ENCODE results near the gene TRIM34. TPM values are rescaled to one million over a fixed set of nuclear protein-coding genes. Genes with fewer than 3 reads are reported as not detected.
A peak's percentile ranks its signal among the peaks of the same experiment; 100 is the strongest.

TRIM34 gene
- total and polyA plus RNA-seq, 10 donors: 9.5 to 21.8 (median 15.2) TPM

GRCh38 chr11:5621580-5621979, 3.2 kb upstream of the TRIM34 start:
- no peak for TF ChIP-seq POLR2AphosphoS5 (IDR thresholded peaks at IDR 0.05)
- no peak for TF ChIP-seq POLR2A (IDR thresholded peaks at IDR 0.05)
- TF ChIP-seq CTCF (IDR thresholded peaks at IDR 0.05 in 8 of 11, conservative IDR thresholded peaks at IDR 0.05 in 3 of 11): no peak
- intact Hi-C loops (cut with DNase I; ENCODE audit: low total_unique reads): loop anchor here (10.0 kb wide), 1 partner anchor 73 kb away; no protein-coding TSS in a partner anchor
- no peaks in the 10 kb centered on the region for H3K9me3 ChIP-seq
- no peak for DNase-seq
- no peak overlapping the region for H3K4me3 ChIP-seq
- peaks cover 4 to 30% (median 24%) of the 10 kb centered on the region in 6 donors for H3K4me1 ChIP-seq
- peak overlapping the region in 1 of 8 donors; percentile 8 for H3K27ac ChIP-seq
- no peaks in the 10 kb centered on the region for H3K27me3 ChIP-seq (replicated peaks in 1 of 7)
- no peaks in the 10 kb centered on the region for H3K36me3 ChIP-seq

DNA sequence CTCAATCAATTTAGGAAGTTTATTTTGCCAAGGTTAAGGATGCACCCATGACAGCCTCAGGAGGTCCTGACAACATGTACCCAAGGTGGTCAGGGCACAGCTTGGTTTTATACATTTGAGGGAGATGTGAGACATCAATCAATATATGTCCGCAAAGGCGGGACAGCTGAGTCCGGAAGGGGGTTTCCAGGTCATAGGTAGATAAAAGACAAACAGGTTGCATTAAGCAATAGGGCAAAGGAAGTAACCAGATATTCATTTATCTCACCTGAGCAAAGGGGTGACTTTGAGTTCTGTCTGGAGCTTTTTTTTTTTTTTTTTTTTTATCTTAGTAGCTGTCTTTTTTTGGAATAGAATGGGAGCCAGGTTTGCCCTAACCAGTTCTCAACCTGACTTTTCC, 2.0 kb upstream of the TRIM34 start:
- WGBS, 5 donors: 95 to 98% (median 97%) methylated on average over 3 of the region's 3 CpGs
- Histone ChIP-seq H3K4me3 (no peak overlapping the region), H3K9me3 (no peaks in the 10 kb centered on the region), H3K27ac (no peak overlapping the region), H3K36me3 (no peaks in the 10 kb centered on the region), H3K4me1 (peaks cover 4 to 41% (median 29%) of the 10 kb centered on the region in 6 donors), H3K27me3 (replicated peaks in 1 of 7) (no peaks in the 10 kb centered on the region)
- DNase-seq: no peak
- TF ChIP-seq POLR2A (IDR thresholded peaks at IDR 0.05) (no peak), POLR2AphosphoS5 (IDR thresholded peaks at IDR 0.05) (no peak), CTCF (IDR thresholded peaks at IDR 0.05 in 8 of 11, conservative IDR thresholded peaks at IDR 0.05 in 3 of 11) (no peak)
- intact Hi-C loops (cut with DNase I; ENCODE audit: low total_unique reads): loop anchor here (10.0 kb wide), 1 partner anchor 72 kb away; no protein-coding TSS in a partner anchor

DNA sequence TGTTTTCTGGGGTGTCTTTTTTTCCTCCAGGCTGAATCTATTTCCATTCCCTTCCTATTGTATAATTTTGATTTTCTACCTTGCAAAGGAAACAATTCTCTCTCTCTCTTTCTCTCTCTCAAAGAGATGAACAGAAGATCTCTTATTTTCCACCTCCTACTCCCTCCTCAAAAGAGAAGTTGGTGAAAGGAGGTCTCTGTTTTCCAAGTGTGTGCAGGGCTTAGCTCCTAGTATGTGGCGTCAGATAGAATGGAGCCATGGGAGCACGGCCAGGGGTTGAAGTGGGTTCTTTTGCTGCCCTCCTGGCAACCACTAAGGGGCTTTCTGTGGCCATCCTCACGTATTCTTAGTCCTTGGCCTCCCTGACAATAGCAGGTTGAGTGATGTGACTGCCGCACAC, 480 bp downstream of the TRIM34 start:
- TF ChIP-seq CTCF (IDR thresholded peaks at IDR 0.05 in 8 of 11, conservative IDR thresholded peaks at IDR 0.05 in 3 of 11): no peak
- TF ChIP-seq POLR2A (IDR thresholded peaks at IDR 0.05): no peak
- no peak for TF ChIP-seq POLR2AphosphoS5 (IDR thresholded peaks at IDR 0.05)
- intact Hi-C loops (cut with DNase I; ENCODE audit: low total_unique reads): loop anchor here (10.0 kb wide), 1 partner anchor 70 kb away; no protein-coding TSS in a partner anchor
- peak overlapping the region; percentile 63 to 93 (median 86) for H3K27ac ChIP-seq
- 9 to 38% (median 29%) methylated on average over 4 of the region's 4 CpGs for WGBS, 5 donors
- no peak for DNase-seq
- H3K9me3 ChIP-seq: no peaks in the 10 kb centered on the region
- no peaks in the 10 kb centered on the region for H3K27me3 ChIP-seq (replicated peaks in 1 of 7)
- H3K4me1 ChIP-seq: peaks cover 4 to 48% (median 29%) of the 10 kb centered on the region in 6 donors
- H3K4me3 ChIP-seq: peak overlapping the region; percentile 34 to 74 (median 56)
- H3K36me3 ChIP-seq: no peaks in the 10 kb centered on the region

DNA sequence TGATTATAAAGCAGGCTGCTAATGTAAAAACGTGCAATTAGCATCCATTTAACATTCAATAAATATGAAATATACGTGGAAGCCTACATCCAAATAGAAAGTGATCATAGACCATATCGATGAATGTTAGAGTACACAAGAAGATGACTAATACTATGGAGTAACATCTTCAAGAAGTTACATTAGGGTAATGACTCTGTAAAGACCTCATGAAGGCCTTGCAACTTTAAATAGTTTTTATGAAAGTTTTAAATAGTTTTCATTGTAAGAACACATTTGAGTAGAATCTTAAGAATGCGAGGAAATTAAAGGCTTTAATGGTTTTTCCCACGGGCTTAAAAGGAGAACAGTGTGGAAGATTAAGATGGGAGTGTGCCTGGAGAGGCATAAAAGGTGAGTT, 1.4 kb downstream of the TRIM34 start:
- TF ChIP-seq POLR2AphosphoS5 (IDR thresholded peaks at IDR 0.05) (no peak), POLR2A (IDR thresholded peaks at IDR 0.05) (no peak), CTCF (IDR thresholded peaks at IDR 0.05 in 8 of 11, conservative IDR thresholded peaks at IDR 0.05 in 3 of 11) (no peak)
- intact Hi-C loops (cut with DNase I; ENCODE audit: low total_unique reads): loop anchor here (10.0 kb wide), 1 partner anchor 69 kb away; no protein-coding TSS in a partner anchor
- WGBS, 5 donors: 70 to 87% (median 83%) methylated on average over 5 of the region's 5 CpGs
- Histone ChIP-seq H3K27me3 (replicated peaks in 1 of 7) (no peaks in the 10 kb centered on the region), H3K36me3 (no peaks in the 10 kb centered on the region), H3K4me3 (peak overlapping the region in 3 of 8 donors; percentile 54 to 74 (median 66)), H3K9me3 (no peaks in the 10 kb centered on the region), H3K4me1 (peaks cover 4 to 57% (median 29%) of the 10 kb centered on the region in 6 donors), H3K27ac (peak overlapping the region in 3 of 8 donors; percentile 86 to 93 (median 90))
- DNase-seq: no peak
